Neural cell (in vitro differentiated cells): Measurements from ENCODE around the gene LCE2A. TPM values are rescaled to one million over a fixed set of nuclear protein-coding genes. Genes with fewer than 3 reads are reported as not detected.

Experiments
- H2AFZ ChIP-seq: fragments of 200-600, 300-800 bp; sonication (generic), shearing (Covaris generic); 2 replicates; pipeline ENCODE4 v1.6.0; 2014; ENCODE audit warnings: low read depth, mild to moderate bottlenecking, antibody characterized with exemption, low read length, moderate library complexity
- H3F3A ChIP-seq: fragments of 200-600 bp; shearing (Covaris generic); 2 replicates; pipeline ENCODE4 v1.6.1; 2016; ENCODE audit warnings: mild to moderate bottlenecking, moderate library complexity, mixed read lengths, antibody characterized with exemption, low read length; ENCODE audit not compliant: insufficient read depth, poor library complexity, severe bottlenecking
- H3K27ac ChIP-seq: fragments of 200-600, 300-800 bp; sonication (generic), shearing (Covaris generic); 2 replicates; pipeline ENCODE4 v1.5.1; 2014; ENCODE audit warnings: mild to moderate bottlenecking, low read length, moderate library complexity
- H3K27me3 ChIP-seq: fragments of 300-800, 200-600 bp; sonication (generic), shearing (Covaris generic); 2 replicates; pipeline ENCODE4 v1.6.0; 2014; ENCODE audit warnings: mild to moderate bottlenecking, low read depth, low read length, moderate library complexity; ENCODE audit not compliant: insufficient read depth
- H3K36me3 ChIP-seq: fragments of 300-800, 200-600 bp; sonication (generic), shearing (Covaris generic); 2 replicates; pipeline ENCODE4 v1.5.1; 2014; ENCODE audit warnings: mild to moderate bottlenecking, antibody characterized with exemption, low read length, moderate library complexity; ENCODE audit not compliant: insufficient read depth
- H3K4me2 ChIP-seq: fragments of 300-800, 200-600 bp; sonication (generic), shearing (Covaris generic); 2 replicates; pipeline ENCODE4 v1.6.0; 2014; ENCODE audit warnings: mild to moderate bottlenecking, low read length
- H3K4me3 ChIP-seq: fragments of 300-800, 200-600 bp; sonication (generic), shearing (Covaris generic); 2 replicates; pipeline ENCODE4 v1.5.1; 2014; ENCODE audit warnings: mild to moderate bottlenecking, low read length, moderate library complexity
- H3K79me2 ChIP-seq: fragments of 200-600 bp; shearing (Covaris generic); replicated peaks from 2 replicates; pipeline ENCODE4 v1.6.0; 2014; ENCODE audit warnings: mild to moderate bottlenecking, low read length, moderate library complexity; ENCODE audit not compliant: insufficient read depth
- H3K9ac ChIP-seq: fragments of 300-800, 200-600 bp; sonication (generic), shearing (Covaris generic); 2 replicates; pipeline ENCODE4 v1.6.1; 2016; ENCODE audit warnings: mild to moderate bottlenecking, low read length, mixed read lengths
- H3K9me2 ChIP-seq: fragments of 200-600 bp; shearing (Covaris generic); 2 replicates; pipeline ENCODE4 v1.6.1; 2016; ENCODE audit warnings: mild to moderate bottlenecking, low read length, mixed read lengths; ENCODE audit not compliant: insufficient read depth
- H3K9me3 ChIP-seq: fragments of 200-600, 300-800 bp; sonication (generic), shearing (Covaris generic); 2 replicates; pipeline ENCODE4 v1.6.1; 2016; ENCODE audit warnings: mild to moderate bottlenecking, mixed run types, low read length, moderate library complexity, mixed read lengths
- H4K20me1 ChIP-seq: fragments of 200-600 bp; shearing (Covaris generic); 2 replicates; pipeline ENCODE4 v1.6.1; 2016; ENCODE audit warnings: mild to moderate bottlenecking, mixed run types; ENCODE audit not compliant: insufficient read depth
- CTCF ChIP-seq: fragments of 450-650 bp; IDR thresholded peaks from 2 replicates; pipeline ENCODE4 v1.5.1; 2014; ENCODE audit warnings: antibody characterized with exemption, mild to moderate bottlenecking, moderate library complexity; ENCODE audit not compliant: poor library complexity, severe bottlenecking
- EP300 ChIP-seq: fragments of 450-650 bp; conservative IDR thresholded peaks from 2 replicates; pipeline ENCODE4 v1.6.1; 2014; ENCODE audit warnings: antibody characterized with exemption, mild to moderate bottlenecking, moderate library complexity; ENCODE audit not compliant: poor library complexity, severe bottlenecking
- EZH2 ChIP-seq: fragments of 200-600, 300-800 bp; shearing (Covaris generic), sonication (generic); IDR thresholded peaks from 2 replicates; pipeline ENCODE4 v1.6.1; 2014; ENCODE audit warnings: antibody characterized with exemption, low read length, borderline replicate concordance, mild to moderate bottlenecking; ENCODE audit not compliant: insufficient read depth, poor library complexity, severe bottlenecking
- MXI1 ChIP-seq: fragments of 450-650 bp; conservative IDR thresholded peaks from 2 replicates; pipeline ENCODE4 v1.6.1; 2014; ENCODE audit warnings: antibody characterized with exemption, mild to moderate bottlenecking; ENCODE audit not compliant: poor library complexity, severe bottlenecking
- POLR2AphosphoS5 ChIP-seq: IDR thresholded peaks from 2 replicates; pipeline ENCODE4 v1.6.1; 2012
- RAD21 ChIP-seq: fragments of 450-650 bp; conservative IDR thresholded peaks from 2 replicates; pipeline ENCODE4 v1.6.1; 2014; ENCODE audit warnings: antibody characterized with exemption, mild to moderate bottlenecking, moderate library complexity
- REST ChIP-seq: IDR thresholded peaks from 2 replicates; pipeline ENCODE4 v1.6.1; 2012; ENCODE audit warnings: borderline replicate concordance
- SMC3 ChIP-seq: fragments of 450-650 bp; conservative IDR thresholded peaks from 2 replicates; pipeline ENCODE4 v1.6.1; 2014; ENCODE audit warnings: antibody characterized with exemption, mild to moderate bottlenecking, moderate library complexity; ENCODE audit not compliant: poor library complexity
- TAF1 ChIP-seq: IDR thresholded peaks from 2 replicates; pipeline ENCODE4 v1.6.1; 2012; ENCODE audit warnings: low read depth
- polyA plus RNA-seq: library from polyadenylated mRNA; depleted of rRNA; stranded (reverse); fragments of >200 nt; gene quantifications from 2 replicates; pipeline ENCODE4 v1.2.3, GENCODE V29; 2014

The LCE2A gene
- polyA plus RNA-seq, 1 donor from 2014 or later = not detected

- no peaks in the 10 kb centered on the region for H3F3A ChIP-seq
- no peaks in the 10 kb centered on the region for H3K79me2 ChIP-seq
- no peaks in the 10 kb centered on the region for H3K9me2 ChIP-seq
- H4K20me1 ChIP-seq = no peaks in the 10 kb centered on the region
- no peaks in the 10 kb centered on the region for H3K36me3 ChIP-seq
- H3K9ac ChIP-seq = no peak overlapping the region
- no peak overlapping the region for H3K4me3 ChIP-seq
- H3K4me2 ChIP-seq = no peak overlapping the region
- H3K9me3 ChIP-seq = no peaks in the 10 kb centered on the region
- H3K27me3 ChIP-seq = no peaks in the 10 kb centered on the region
- TF ChIP-seq CTCF (no peak), MXI1 (no peak), RAD21 (no peak), TAF1 (no peak), POLR2AphosphoS5 (no peak), SMC3 (no peak), EP300 (no peak), REST (no peak), EZH2 (no peak)
- no peak overlapping the region for H3K27ac ChIP-seq
- no peak overlapping the region for H2AFZ ChIP-seq
Measured at GRCh38 chr1:152737997-152738396, 39.9 kb downstream of the LCE2A start.

- TF ChIP-seq EZH2 (no peak), REST (no peak)
- no peak overlapping the region for H2AFZ ChIP-seq
Measured at GRCh38 chr1:152739841-152740240, 41.7 kb downstream of the LCE2A start.

More at GRCh38 chr1:152739841-152740240, 41.7 kb downstream of the LCE2A start:
- Histone ChIP-seq H3K9ac (no peak overlapping the region), H4K20me1 (no peaks in the 10 kb centered on the region), H3K79me2 (no peaks in the 10 kb centered on the region), H3F3A (no peaks in the 10 kb centered on the region), H3K4me3 (no peak overlapping the region), H3K9me3 (no peaks in the 10 kb centered on the region), H3K27ac (no peak overlapping the region), H3K36me3 (no peaks in the 10 kb centered on the region), H3K4me2 (no peak overlapping the region), H3K27me3 (no peaks in the 10 kb centered on the region), H3K9me2 (no peaks in the 10 kb centered on the region)
